K562 (cell line): ENCODE measurements around the gene PRPSAP1. TPM values are rescaled to one million over a fixed set of nuclear protein-coding genes. Genes with fewer than 3 reads are reported as not detected.

Source experiments
- ARID4B ChIP-seq: sonication (generic); formaldehyde crosslinking; IDR thresholded peaks from 2 replicates; pipeline ENCODE4 v1.8.0; 2022; ENCODE audit warnings: mild to moderate bottlenecking, missing genetic modification reagents
- ELF4 ChIP-seq: fragments of 450-650 bp; formaldehyde crosslinking; IDR thresholded peaks from 2 replicates; pipeline ENCODE4 v1.4.0; 2022; ENCODE audit warnings: missing genetic modification characterization
- GABPB1 ChIP-seq: sonication (generic); formaldehyde crosslinking; IDR thresholded peaks from 2 replicates; pipeline ENCODE4 v1.8.0; 2022; ENCODE audit warnings: mild to moderate bottlenecking, missing genetic modification reagents
- JUND ChIP-seq, 2 experiments: IDR thresholded peaks; 2 replicates in 1 of 2; 3 replicates in 1 of 2; pipeline ENCODE4 v1.6.1; 2011; ENCODE audit warnings: borderline replicate concordance in 2 of 2, low read depth in 2 of 2, low read length in 2 of 2, improper control_type of control experiment in 1 of 2, missing biosample characterization in 1 of 2, missing genetic modification characterization in 1 of 2, missing genetic modification reagents in 1 of 2
- MBD2 ChIP-seq: sonication (generic); IDR thresholded peaks from 2 replicates; pipeline ENCODE4 v1.6.1; 2016; ENCODE audit warnings: low read depth, borderline replicate concordance
- MLLT1 ChIP-seq, 2 experiments: fragments of 450-650 bp; IDR thresholded peaks; 2 replicates each; pipeline ENCODE4 v1.6.1; 2016
- MXI1 ChIP-seq: IDR thresholded peaks from 2 replicates; pipeline ENCODE4 v1.6.1; 2011; ENCODE audit warnings: low read depth, mild to moderate bottlenecking, improper control_type of control experiment, low read length
- NCOA2 ChIP-seq, 2 experiments: fragments of 450-650 bp; IDR thresholded peaks; 2 replicates each; pipeline ENCODE4 v1.6.1; 2018; ENCODE audit warnings: mild to moderate bottlenecking in 2 of 2, moderate library complexity in 1 of 2; ENCODE audit not compliant: partially characterized antibody in 2 of 2
- NFRKB ChIP-seq: fragments of 450-650 bp; IDR thresholded peaks from 2 replicates; pipeline ENCODE4 v1.6.1; 2016; ENCODE audit warnings: low read depth
- PBX2 ChIP-seq, 2 experiments: IDR thresholded peaks in 1 of 2; conservative IDR thresholded peaks in 1 of 2; 2 replicates each; pipeline ENCODE4 v1.6.1; 2016; ENCODE audit warnings: low read depth in 2 of 2, mild to moderate bottlenecking in 1 of 2, missing compliant biosample characterization in 1 of 2, missing genetic modification characterization in 1 of 2, moderate library complexity in 1 of 2
- SIN3A ChIP-seq, 2 experiments: fragments of 150-350 bp in 1 of 2; IDR thresholded peaks; 2 replicates each; pipeline ENCODE4 v1.6.1; 2011 to 2016; ENCODE audit warnings: borderline replicate concordance in 2 of 2, low read depth in 2 of 2, low read length in 2 of 2, mild to moderate bottlenecking in 2 of 2, moderate library complexity in 2 of 2; ENCODE audit not compliant: control insufficient read depth in 1 of 2
- ZFP36 ChIP-seq: fragments of 150-350 bp; IDR thresholded peaks from 2 replicates; pipeline ENCODE4 v1.6.1; 2018; ENCODE audit warnings: low read length, low read depth; ENCODE audit not compliant: partially characterized antibody
- ZNF146 ChIP-seq: IDR thresholded peaks from one replicate; pipeline ENCODE4 v1.6.1; 2018; ENCODE audit warnings: missing compliant biosample characterization; ENCODE audit not compliant: unreplicated experiment
- ZNF175 ChIP-seq: fragments of 200-800 bp; sonication (Bioruptor generic); IDR thresholded peaks from 2 replicates; pipeline ENCODE4 v1.6.1; 2016; ENCODE audit warnings: low read depth, mild to moderate bottlenecking, missing genetic modification characterization, missing compliant biosample characterization
- ZNF253 ChIP-seq: fragments of 250-450 bp; sonication (Bioruptor Pico); conservative IDR thresholded peaks from 2 replicates; pipeline ENCODE4 v1.6.1; 2021; ENCODE audit warnings: mild to moderate bottlenecking
- ZNF668 ChIP-seq: fragments of 250-450 bp; sonication (Bioruptor Pico); IDR thresholded peaks from 2 replicates; pipeline ENCODE4 v1.8.0; 2022; ENCODE audit warnings: mild to moderate bottlenecking, inconsistent platforms
- ZSCAN32 ChIP-seq: fragments of 450-650 bp; formaldehyde crosslinking; IDR thresholded peaks from 2 replicates; pipeline ENCODE4 v1.4.0; 2020; ENCODE audit warnings: mild to moderate bottlenecking, moderate library complexity
- polyA plus RNA-seq, 8 experiments: library from polyadenylated mRNA; depleted of rRNA in 4 of 8; stranded (reverse) in 5 of 8; unstranded in 3 of 8; fragments of >200 nt; fragmentation: Nextera tagmentation in 2 of 8; fragmentation: Illumina TruSeq in 1 of 8; extraction: Ambion mirVana in 2 of 8; extraction: Trizol in 1 of 8; gene quantifications; 2 replicates each; pipeline versions ENCODE4 v1.2.1 to v1.2.3, GENCODE V29; 2011 to 2014; ENCODE audit warnings: inconsistent platforms in 1 of 8, missing spikeins in 1 of 8
- total RNA-seq, 7 experiments: library from RNA; depleted of rRNA in 6 of 7; stranded (reverse); fragments of >200 nt in 6 of 7; fragmentation: Illumina TruSeq in 2 of 7; extraction: Trizol in 2 of 7; gene quantifications; 2 replicates each; pipeline versions ENCODE4 v1.2.1 to v1.2.3, GENCODE V29; 2011 to 2021; ENCODE audit warnings: low replicate concordance in 1 of 7

PRPSAP1 gene
- total and polyA plus RNA-seq, 9 of the 15 experiments (the other 6 are each of a cell fraction or from before 2014, with no cell fraction given): 21.9 to 77.1 (median 40.8) TPM

GRCh38 chr17:76266244-76266938, 87.3 kb downstream of the PRPSAP1 start (continued):
- TF ChIP-seq SIN3A (IDR thresholded peaks at IDR 0.05; ENCODE audit: borderline replicate concordance in 2 of 2, control insufficient read depth in 1 of 2, low read depth in 2 of 2, low read length in 2 of 2) (0 out of 4 replicates have a peak, but pooled peaks of 1 of the 2 experiments have one; percentile 17), ZNF175 (CRISPR knock-in tag) (no peak), JUND (IDR thresholded peaks at IDR 0.05; ENCODE audit: borderline replicate concordance, low read depth, low read length) (peak; percentile 41; the same call in 1 of the 2 replicates), JUND (tag; IDR thresholded peaks at IDR 0.05; ENCODE audit: borderline replicate concordance, low read depth, low read length) (no peak), NCOA2 (IDR thresholded peaks at IDR 0.05; ENCODE audit: partially characterized antibody in 2 of 2) (no peak), GABPB1 (no peak), ZNF146 (CRISPR knock-in tag) (no peak), ZNF668 (CRISPR knock-in tag) (no peak), MBD2 (no peak), MXI1 (no peak), ZSCAN32 (no peak), ARID4B (CRISPR knock-in tag) (0 out of 2 replicates have a peak, but pooled peaks have one; percentile 13), MLLT1 (IDR thresholded peaks at IDR 0.05) (peak in 1 of 2 experiments; percentile 41; a peak in 1 of 4 replicates), ELF4 (CRISPR knock-in tag) (no peak), ZNF253 (CRISPR knock-in tag) (no peak), PBX2 (CRISPR knock-in tag; IDR thresholded peaks at IDR 0.05; ENCODE audit: low read depth) (no peak), PBX2 (tag; conservative IDR thresholded peaks at IDR 0.05; ENCODE audit: low read depth) (no peak), ZFP36 (no peak), NFRKB (peak; percentile 47; the same call in 1 of the 2 replicates)
